Panc1 (cell line): ENCODE measurements around the gene MAIP1.

Source experiments
- CTCF ChIP-seq: fragments of 450-650 bp; IDR thresholded peaks from 2 replicates; pipeline ENCODE4 v1.5.1; 2017; ENCODE audit warnings: mild to moderate bottlenecking
- POLR2AphosphoS5 ChIP-seq: IDR thresholded peaks from 2 replicates; pipeline ENCODE4 v1.6.1; 2012; ENCODE audit warnings: mild to moderate bottlenecking, low read depth, low read length, moderate library complexity

- TF ChIP-seq CTCF = no peak
- no peak for TF ChIP-seq POLR2AphosphoS5
Measured at GRCh38 chr2:200000444-200001163, 45.2 kb downstream of the MAIP1 start.
